ENCODE measurements around the gene SYT5.

DNA sequence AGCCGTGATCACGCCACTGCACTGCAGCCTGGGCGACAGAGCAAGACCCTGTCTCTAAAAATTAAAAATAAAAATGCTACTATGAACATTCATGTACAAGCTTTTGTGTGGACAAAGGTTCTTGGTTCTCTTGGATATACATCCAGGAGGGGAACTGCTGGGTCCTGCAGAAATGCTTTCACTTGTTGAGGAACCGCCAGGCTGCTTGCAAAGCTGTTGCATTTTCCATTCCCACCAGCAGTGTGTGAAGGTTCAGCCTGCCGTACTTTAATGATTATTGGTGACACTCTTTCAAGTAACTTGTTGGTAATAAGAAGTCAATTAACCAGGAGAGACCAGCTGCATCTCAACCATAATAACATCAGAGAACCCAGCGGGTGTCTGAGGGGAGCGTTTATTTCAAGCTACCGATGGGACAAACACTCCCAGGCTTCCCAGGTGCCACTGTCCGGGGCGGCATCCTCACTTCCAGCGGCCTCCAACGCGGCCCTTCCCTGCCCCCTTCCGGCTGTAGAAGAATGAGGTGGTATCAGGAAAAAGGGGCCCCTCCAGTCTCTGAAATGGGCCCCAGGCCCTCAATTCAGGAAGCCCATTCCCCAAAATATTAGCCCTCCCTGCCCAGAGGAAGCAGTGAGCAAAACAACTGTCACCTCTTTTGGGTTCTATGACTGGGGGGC lies 47.5 kb downstream of the SYT5 start:
- TF ChIP-seq TAF1 (IDR thresholded peaks at IDR 0.05; ENCODE audit: borderline replicate concordance, insufficient read depth, low read length) (no peak), SIN3A (IDR thresholded peaks at IDR 0.05; ENCODE audit: borderline replicate concordance, insufficient read depth, low read length) (no peak), POLR2AphosphoS5 (IDR thresholded peaks at IDR 0.05; ENCODE audit: low read depth, low read length) (no peak), REST (IDR thresholded peaks at IDR 0.05; ENCODE audit: insufficient read depth in 1 of 2, low read depth in 2 of 2, low read length in 2 of 2) (no peak)

Measured in PFSK-1 (cell line).